CMK (cell line): Measurements from ENCODE around the gene PAQR5.
A peak's percentile ranks its signal among the peaks of the same experiment; 100 is the strongest.

Experiments used
- DNase-seq: peaks from one replicate; pipeline ENCODE4 v3.0.0-alpha.2; 2010; ENCODE audit warnings: low read depth

PAQR5 gene

GRCh38 chr15:69392352-69392751, 93.6 kb downstream of the PAQR5 start:
- DNase-seq: no peak

- no peak for DNase-seq
Observed at GRCh38 chr15:69393831-69394491, 95.2 kb downstream of the PAQR5 start.

GRCh38 chr15:69394556-69395282, 96.0 kb downstream of the PAQR5 start:
- peak; percentile 63 for DNase-seq

GRCh38 chr15:69395460-69395859, 96.7 kb downstream of the PAQR5 start:
- DNase-seq: no peak

- no peak for DNase-seq
Observed at GRCh38 chr15:69395991-69396390, 97.3 kb downstream of the PAQR5 start.

GRCh38 chr15:69398491-69398891, 99.8 kb downstream of the PAQR5 start:
- DNase-seq: no peak

- no peak for DNase-seq
Observed at GRCh38 chr15:69400850-69401249, 102.1 kb downstream of the PAQR5 start.

- DNase-seq: no peak
Observed at GRCh38 chr15:69402816-69403215, 104.1 kb downstream of the PAQR5 start.

GRCh38 chr15:69403594-69403993, 104.9 kb downstream of the PAQR5 start:
- DNase-seq: no peak

- no peak for DNase-seq
Observed at GRCh38 chr15:69405110-69405509, 106.4 kb downstream of the PAQR5 start.

- DNase-seq: no peak
Observed at GRCh38 chr15:69407719-69408400, 109.1 kb downstream of the PAQR5 start.

GRCh38 chr15:69408841-69409240, 110.1 kb downstream of the PAQR5 start:
- no peak for DNase-seq

GRCh38 chr15:69410248-69410874, 111.6 kb downstream of the PAQR5 start:
- DNase-seq: no peak

- DNase-seq: no peak
Observed at GRCh38 chr15:69412274-69412673, 113.6 kb downstream of the PAQR5 start.

- no peak for DNase-seq
Observed at GRCh38 chr15:69412701-69413100, 114.0 kb downstream of the PAQR5 start.

- peak; percentile 75 for DNase-seq
Observed at GRCh38 chr15:69413822-69414700, 115.3 kb downstream of the PAQR5 start, which contains the start of gene KIF23. Gene KIF23, plus strand, starts transcription at chr15:69414349. Its CDS starts 117 bp downstream, at chr15:69414466.

- peak; percentile 27 for DNase-seq
Observed at GRCh38 chr15:69414701-69415167, 116.0 kb downstream of the PAQR5 start.

- DNase-seq: no peak
Observed at GRCh38 chr15:69415381-69415780, 116.7 kb downstream of the PAQR5 start.

GRCh38 chr15:69417581-69417980, 118.9 kb downstream of the PAQR5 start:
- DNase-seq: no peak

- DNase-seq: no peak
Observed at GRCh38 chr15:69421498-69421897, 122.8 kb downstream of the PAQR5 start.

- DNase-seq: no peak
Observed at GRCh38 chr15:69422336-69422895, 123.7 kb downstream of the PAQR5 start.
